ENCODE results near the gene CPS1.

Gene CPS1

GRCh38 chr2:210544831-210545230 lies 11.6 kb upstream of the CPS1 start:
- no peak for FAIRE-seq
- DNase-seq (ENCODE audit: insufficient read length, low spot score), result no peak

- FAIRE-seq (no peak), DNase-seq (ENCODE audit: insufficient read length, low spot score) (no peak)
These were observed 9.8 kb upstream of the CPS1 start for GRCh38 chr2:210546424-210547208.

- no peak for FAIRE-seq
These were observed 8.4 kb upstream of the CPS1 start for GRCh38 chr2:210548031-210548430.

GRCh38 chr2:210548878-210549384 lies 7.5 kb upstream of the CPS1 start:
- FAIRE-seq, result no peak
- DNase-seq (ENCODE audit: insufficient read length, low spot score), result no peak

More at GRCh38 chr2:210548031-210548430, 8.4 kb upstream of the CPS1 start:
- DNase-seq (ENCODE audit: insufficient read length, low spot score), result no peak

GRCh38 chr2:210551001-210551400 lies 5.4 kb upstream of the CPS1 start:
- FAIRE-seq (no peak), DNase-seq (ENCODE audit: insufficient read length, low spot score) (no peak)

- no peak for FAIRE-seq
- no peak for DNase-seq (ENCODE audit: insufficient read length, low spot score)
These were observed 3.0 kb upstream of the CPS1 start for GRCh38 chr2:210553373-210553772.

GRCh38 chr2:210555555-210555954 lies 844 bp upstream of the CPS1 start:
- FAIRE-seq (no peak), DNase-seq (ENCODE audit: insufficient read length, low spot score) (no peak)

- FAIRE-seq, result no peak
- no peak for DNase-seq (ENCODE audit: insufficient read length, low spot score)
These were observed 1.3 kb downstream of the CPS1 start for GRCh38 chr2:210557721-210558120.

GRCh38 chr2:210558708-210559107 lies 2.3 kb downstream of the CPS1 start:
- DNase-seq (ENCODE audit: insufficient read length, low spot score) (no peak), FAIRE-seq (no peak)

- no peak for FAIRE-seq
These were observed 2.8 kb downstream of the CPS1 start for GRCh38 chr2:210559182-210559581.

GRCh38 chr2:210561475-210561874 lies 5.1 kb downstream of the CPS1 start:
- DNase-seq (ENCODE audit: insufficient read length, low spot score) (no peak), FAIRE-seq (no peak)

More at GRCh38 chr2:210559182-210559581, 2.8 kb downstream of the CPS1 start:
- DNase-seq (ENCODE audit: insufficient read length, low spot score), result no peak

- FAIRE-seq (no peak), DNase-seq (ENCODE audit: insufficient read length, low spot score) (no peak)
These were observed 5.7 kb downstream of the CPS1 start for GRCh38 chr2:210562091-210562490.

GRCh38 chr2:210562502-210563080 lies 6.2 kb downstream of the CPS1 start:
- FAIRE-seq, result no peak

GRCh38 chr2:210567279-210567678 lies 10.9 kb downstream of the CPS1 start:
- DNase-seq (ENCODE audit: insufficient read length, low spot score) (no peak), FAIRE-seq (no peak)

More at GRCh38 chr2:210562502-210563080, 6.2 kb downstream of the CPS1 start:
- DNase-seq (ENCODE audit: insufficient read length, low spot score), result no peak

GRCh38 chr2:210568108-210568507 lies 11.7 kb downstream of the CPS1 start:
- DNase-seq (ENCODE audit: insufficient read length, low spot score), result no peak
- FAIRE-seq, result no peak

- peak; percentile 94 for FAIRE-seq
- DNase-seq (ENCODE audit: insufficient read length, low spot score), result peak; percentile 9
These were observed 21.1 kb downstream of the CPS1 start for GRCh38 chr2:210577263-210578071.

GRCh38 chr2:210584834-210585233 lies 28.4 kb downstream of the CPS1 start:
- FAIRE-seq (no peak), DNase-seq (ENCODE audit: insufficient read length, low spot score) (no peak)

- FAIRE-seq (no peak), DNase-seq (ENCODE audit: insufficient read length, low spot score) (no peak)
These were observed 30.0 kb downstream of the CPS1 start for GRCh38 chr2:210586381-210586780.

GRCh38 chr2:210591663-210592062 lies 35.3 kb downstream of the CPS1 start:
- FAIRE-seq, result no peak
- DNase-seq (ENCODE audit: insufficient read length, low spot score), result no peak

- DNase-seq (ENCODE audit: insufficient read length, low spot score), result no peak
- FAIRE-seq, result no peak
These were observed 36.3 kb downstream of the CPS1 start for GRCh38 chr2:210592726-210593125.

- no peak for FAIRE-seq
- DNase-seq (ENCODE audit: insufficient read length, low spot score), result no peak
These were observed 36.8 kb downstream of the CPS1 start for GRCh38 chr2:210593166-210593565.
